GM21619 (cell line): ENCODE measurements around the gene SHISA2.

Experiments used
- ATAC-seq: cut with Tn5 transposase; IDR thresholded peaks from one replicate; pipeline ENCODE4 v1.9.1; 2021; ENCODE audit not compliant: unreplicated experiment

Gene SHISA2

GRCh38 chr13:26050568-26051230 is 1.1 kb downstream of the SHISA2 start:
- no peak for ATAC-seq

DNA sequence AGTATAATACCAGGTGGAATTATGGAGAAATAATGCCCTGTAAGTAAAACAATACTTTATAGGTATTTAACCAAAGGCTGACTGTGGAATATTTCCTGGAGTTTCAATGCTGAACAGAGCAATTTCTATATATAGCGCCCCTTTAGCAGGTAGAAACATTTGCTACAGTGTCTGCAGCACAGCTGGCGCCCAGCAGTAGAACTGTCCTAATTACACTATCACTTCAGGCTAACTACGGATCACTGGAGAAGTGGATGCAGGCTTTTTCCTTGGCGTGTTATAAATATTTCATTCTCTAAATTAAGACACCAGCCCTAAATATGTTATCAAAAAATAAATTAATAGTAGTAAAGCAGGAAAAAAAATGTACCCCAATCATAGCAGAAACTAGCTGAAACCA is 3.1 kb downstream of the SHISA2 start:
- no peak for ATAC-seq

DNA sequence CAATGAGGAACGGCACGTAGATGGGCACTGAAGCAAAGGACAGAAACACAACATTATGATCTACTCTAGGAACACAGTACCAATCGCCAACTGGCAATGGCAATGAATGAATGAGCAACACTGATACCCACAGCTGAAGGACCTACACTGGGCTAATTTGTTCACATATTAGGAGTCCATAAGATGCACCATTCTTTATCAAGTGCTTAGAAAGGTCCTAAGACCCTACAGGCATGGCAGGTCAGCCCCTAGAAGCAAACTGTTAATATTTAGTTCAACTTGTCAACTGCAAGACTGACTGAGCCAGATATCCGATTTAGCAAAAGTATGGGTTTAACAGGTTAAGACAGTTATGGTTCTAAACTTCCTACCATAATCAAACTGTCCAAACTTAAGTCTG is 4.8 kb downstream of the SHISA2 start:
- no peak for ATAC-seq

DNA sequence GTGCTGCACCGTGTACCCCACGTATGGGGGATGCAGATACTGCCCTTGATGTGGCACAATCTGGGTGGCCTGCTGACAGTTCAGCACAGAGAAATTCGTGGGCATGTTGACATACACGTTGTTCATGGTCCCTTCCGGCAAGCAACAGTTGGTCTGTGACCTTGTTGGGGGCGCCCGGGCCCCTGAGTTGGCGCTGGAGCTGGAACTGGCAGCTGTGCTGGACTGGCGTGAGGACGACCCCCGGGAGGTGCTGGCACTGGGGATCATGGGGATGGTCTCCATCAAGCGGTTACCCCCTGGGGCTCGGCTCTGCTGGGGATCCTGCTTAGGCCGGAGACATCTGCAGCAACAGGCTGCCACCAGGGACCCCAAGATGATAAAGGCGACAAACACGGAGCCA is 5.2 kb downstream of the SHISA2 start:
- no peak for ATAC-seq

- no peak for ATAC-seq
Measured at GRCh38 chr13:26045142-26045541, 6.7 kb downstream of the SHISA2 start.

DNA sequence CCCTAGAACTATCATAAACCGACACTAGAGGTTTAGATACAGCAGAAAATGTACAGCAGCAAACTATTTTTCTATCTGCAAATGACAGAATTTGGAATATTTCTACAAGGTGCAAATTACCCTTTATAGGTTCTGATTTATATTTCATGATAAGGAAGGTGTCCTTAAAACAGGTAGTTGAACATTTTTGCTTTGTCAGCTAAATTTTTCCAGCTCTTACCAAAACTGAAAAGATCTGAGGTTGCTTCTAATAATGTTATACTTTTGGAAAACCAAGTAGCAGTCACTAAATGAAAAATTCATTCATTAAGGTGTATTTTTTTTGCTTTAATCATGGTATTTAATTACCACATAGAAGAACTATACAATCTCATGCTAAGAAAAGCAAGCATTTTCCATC is 9.0 kb downstream of the SHISA2 start:
- ATAC-seq: no peak

GRCh38 chr13:26041444-26041843 is 10.4 kb downstream of the SHISA2 start:
- no peak for ATAC-seq

DNA sequence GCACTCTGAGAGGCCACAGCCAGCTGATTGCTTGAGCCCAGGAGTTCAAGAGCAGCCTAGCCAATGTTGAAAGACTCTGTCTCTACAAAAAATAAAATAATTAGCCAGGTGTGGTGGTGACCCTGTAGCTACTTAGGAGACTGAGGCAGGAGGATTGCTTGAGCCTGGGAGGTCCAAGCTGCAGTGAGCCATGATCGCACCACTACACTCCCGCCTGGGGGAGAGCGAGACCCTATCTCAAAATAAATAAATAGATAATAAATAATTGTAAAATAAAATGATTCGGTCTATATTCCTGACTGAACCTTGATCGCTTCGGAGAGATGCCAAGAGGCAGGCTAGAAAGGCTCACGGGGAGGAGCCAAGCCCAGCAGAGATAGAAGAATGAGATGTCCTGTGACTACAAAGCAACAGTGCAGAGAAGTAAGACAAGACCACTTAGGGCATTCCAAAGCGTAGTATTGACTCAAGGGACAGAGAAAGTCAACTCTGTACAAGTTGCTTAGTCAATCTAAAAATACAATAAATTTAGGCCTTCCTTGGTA is 12.8 kb downstream of the SHISA2 start:
- ATAC-seq: no peak

GRCh38 chr13:26037302-26037701 is 14.5 kb downstream of the SHISA2 start:
- ATAC-seq: no peak

DNA sequence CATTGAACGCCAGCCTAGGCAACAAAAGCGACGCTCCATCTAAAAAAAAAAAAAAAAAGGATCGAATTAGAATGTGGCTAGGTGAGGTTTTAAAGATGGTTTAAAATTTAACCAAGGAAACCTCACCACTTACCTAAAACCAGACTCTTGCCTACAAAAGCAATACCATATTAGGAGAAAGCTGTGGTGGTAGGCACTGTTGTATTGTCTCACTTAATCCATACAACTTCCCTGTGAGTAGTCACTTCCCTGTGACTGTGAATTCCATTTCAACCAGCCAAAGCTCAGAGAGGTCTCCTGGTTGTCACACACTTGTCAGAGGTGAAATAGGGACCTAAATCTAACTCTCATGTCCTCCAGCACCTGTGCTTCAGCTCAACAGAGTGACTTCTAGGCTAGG is 15.4 kb downstream of the SHISA2 start:
- ATAC-seq: no peak

GRCh38 chr13:26034018-26034417 is 17.8 kb downstream of the SHISA2 start:
- no peak for ATAC-seq

DNA sequence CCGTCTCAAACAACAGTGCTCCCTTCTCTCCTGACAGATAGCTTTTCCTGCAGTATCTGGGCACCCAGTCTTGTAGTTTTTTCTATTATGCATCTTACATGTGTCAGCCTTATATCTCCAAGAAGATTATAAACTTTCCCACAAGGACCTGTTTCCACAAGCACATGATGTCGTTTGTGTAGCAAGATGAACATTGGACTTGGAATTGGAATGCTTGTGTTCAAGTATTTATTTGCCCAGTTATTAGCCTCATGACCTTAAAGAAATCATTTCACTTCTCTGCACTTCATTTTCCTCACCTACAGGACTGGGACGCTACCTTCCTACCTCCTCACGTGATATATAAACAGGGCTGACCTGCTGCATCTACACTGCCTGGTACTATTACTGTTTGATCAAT is 21.5 kb downstream of the SHISA2 start:
- ATAC-seq: no peak

- ATAC-seq: no peak
Measured at GRCh38 chr13:26029581-26030136, 22.2 kb downstream of the SHISA2 start.

GRCh38 chr13:26026211-26026610 is 25.6 kb downstream of the SHISA2 start:
- no peak for ATAC-seq

- no peak for ATAC-seq
Measured at GRCh38 chr13:26025771-26026170, 26.0 kb downstream of the SHISA2 start.

GRCh38 chr13:26025196-26025595 is 26.6 kb downstream of the SHISA2 start:
- ATAC-seq: no peak

GRCh38 chr13:26024558-26024957 is 27.3 kb downstream of the SHISA2 start:
- ATAC-seq: no peak

DNA sequence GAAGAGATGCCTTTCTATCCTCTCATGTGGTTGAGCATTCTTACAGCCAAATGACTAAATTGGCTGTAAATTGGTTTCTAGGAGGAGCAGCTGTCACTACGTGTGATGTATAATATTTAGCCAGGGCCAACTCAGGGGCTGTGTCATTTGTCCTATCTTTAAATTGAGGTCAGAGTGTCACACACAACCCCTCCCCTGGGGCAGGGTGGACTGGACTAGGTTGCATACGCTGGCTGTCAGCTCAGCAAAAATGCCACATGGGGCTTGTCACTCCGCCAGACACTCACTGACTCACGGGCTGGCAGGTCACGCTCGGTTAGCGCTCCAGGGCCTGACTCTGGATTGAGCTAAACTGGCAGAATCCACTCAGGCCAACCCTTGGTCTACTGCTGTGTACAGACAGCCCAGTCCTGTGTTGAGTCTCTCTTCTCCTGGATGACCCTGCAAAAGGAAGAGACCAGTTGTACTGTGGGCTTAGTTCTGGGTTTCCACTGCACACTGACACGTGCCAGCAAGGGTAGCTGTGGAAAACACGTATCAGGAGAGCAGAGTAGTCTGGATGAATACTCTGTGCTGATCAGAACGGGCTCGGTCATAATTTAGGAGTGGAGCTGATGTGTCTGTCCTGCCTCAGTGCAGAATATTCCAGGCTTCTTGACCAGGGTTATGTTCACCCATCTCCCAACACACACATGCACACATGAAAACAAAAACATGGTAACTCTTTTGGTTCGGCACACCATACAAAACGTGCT is 29.1 kb downstream of the SHISA2 start:
- ATAC-seq: no peak

GRCh38 chr13:26021956-26022355 is 29.9 kb downstream of the SHISA2 start:
- ATAC-seq: no peak

DNA sequence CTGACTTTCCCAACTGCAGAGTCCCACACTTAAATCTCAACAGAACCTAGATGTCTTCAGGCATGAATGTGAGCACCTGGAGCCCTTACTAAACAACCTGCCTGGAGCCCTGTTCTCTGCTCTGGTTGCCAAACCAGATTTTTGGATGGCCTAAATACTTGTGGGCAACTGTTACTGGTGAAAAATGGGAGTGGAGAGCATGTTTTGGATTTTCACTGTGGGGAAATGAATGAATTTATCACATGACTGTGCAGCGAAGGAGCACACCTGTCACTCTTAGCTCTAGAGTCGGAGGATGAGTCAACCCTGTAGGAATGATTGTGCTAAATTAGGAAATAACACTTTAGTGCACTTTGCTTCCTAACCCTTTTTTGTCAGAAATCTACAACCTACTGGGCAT is 30.3 kb downstream of the SHISA2 start:
- ATAC-seq: no peak

DNA sequence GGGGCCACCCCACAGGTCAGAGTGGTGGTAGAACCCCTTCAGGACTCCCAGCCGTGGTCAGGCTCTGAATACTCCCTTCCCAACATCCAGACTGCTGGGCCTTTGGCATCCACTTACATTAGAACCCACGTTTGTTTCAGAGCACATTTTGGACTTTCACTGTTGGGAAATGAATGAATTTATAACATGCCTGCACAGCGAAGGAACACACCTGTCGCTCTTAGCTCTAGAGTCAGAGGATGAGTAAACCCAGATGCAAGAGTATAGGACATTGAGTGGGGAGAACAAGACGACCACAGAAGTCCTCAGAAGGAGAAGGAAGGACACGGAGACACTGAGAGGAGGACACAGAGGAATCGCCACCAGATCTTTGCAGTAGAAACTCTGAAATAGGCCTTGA is 30.9 kb downstream of the SHISA2 start:
- no peak for ATAC-seq
